ENCODE data around the gene SREBF2. TPM values are rescaled to one million over a fixed set of nuclear protein-coding genes. Genes with fewer than 3 reads are reported as not detected.

Gene SREBF2
- total RNA-seq, 6 experiments from 2014 or later = 29.3 to 42.1 (median 37.6) TPM

DNA sequence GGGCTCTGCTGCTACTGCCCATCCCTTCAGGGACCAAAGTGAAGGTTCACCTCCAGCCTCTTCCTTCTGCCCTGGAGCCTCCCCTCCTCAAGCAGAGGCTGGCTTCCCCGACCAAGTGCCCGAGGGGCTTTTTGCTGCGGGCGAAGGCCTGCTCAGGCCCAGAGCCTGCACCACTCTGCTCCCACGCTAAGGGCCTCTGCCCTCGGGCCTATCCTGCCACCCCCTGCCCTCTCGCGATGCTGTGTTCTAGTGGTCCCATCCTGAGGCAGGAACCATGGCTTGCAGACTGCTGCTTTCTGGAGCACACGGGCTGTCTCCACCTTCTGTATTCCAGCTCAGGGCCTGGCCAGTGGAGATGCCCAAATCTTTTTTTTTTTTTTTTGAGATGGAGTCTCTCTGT, 102.6 kb downstream of the SREBF2 start:
- Mint-ChIP-seq H3K4me3 (no peak overlapping the region), H3K9me3 (no peaks in the 10 kb centered on the region), H3K27ac (no peak overlapping the region), H3K4me1 (ENCODE audit: low read depth) (peaks cover 14% of the 10 kb centered on the region), H3K27me3 (ENCODE audit: insufficient read depth) (no peaks in the 10 kb centered on the region), H3K36me3 (ENCODE audit: low read depth) (no peaks in the 10 kb centered on the region)
- no peak for DNase-seq
- TF ChIP-seq CTCF (IDR thresholded peaks at IDR 0.05) = no peak

- TF ChIP-seq CTCF (IDR thresholded peaks at IDR 0.05) = no peak
- Mint-ChIP-seq H3K27ac (no peak overlapping the region), H3K9me3 (no peaks in the 10 kb centered on the region), H3K27me3 (ENCODE audit: insufficient read depth) (no peaks in the 10 kb centered on the region), H3K36me3 (ENCODE audit: low read depth) (no peaks in the 10 kb centered on the region; the same call in 1 of the 2 replicates), H3K4me1 (ENCODE audit: low read depth) (peaks cover 27% of the 10 kb centered on the region), H3K4me3 (no peak overlapping the region)
- no peak for DNase-seq
These were observed 103.9 kb downstream of the SREBF2 start for GRCh38 chr22:41936894-41937169.

GRCh38 chr22:41939981-41940831, 107.3 kb downstream of the SREBF2 start:
- no peak for TF ChIP-seq CTCF (IDR thresholded peaks at IDR 0.05)
- no peaks in the 10 kb centered on the region for H3K9me3 Mint-ChIP-seq
- H3K4me3 Mint-ChIP-seq = no peak overlapping the region
- H3K27me3 Mint-ChIP-seq (ENCODE audit: insufficient read depth) = no peaks in the 10 kb centered on the region
- H3K4me1 Mint-ChIP-seq (ENCODE audit: low read depth) = peaks cover 50% of the 10 kb centered on the region
- H3K27ac Mint-ChIP-seq = peak overlapping the region; percentile 93
- DNase-seq = no peak
- peaks cover 5% of the 10 kb centered on the region; the same call in 1 of the 2 replicates for H3K36me3 Mint-ChIP-seq (ENCODE audit: low read depth)

GRCh38 chr22:41940832-41941765, 108.2 kb downstream of the SREBF2 start:
- H3K27ac Mint-ChIP-seq = peak overlapping the region; percentile 93
- DNase-seq = peak; percentile 88
- no peaks in the 10 kb centered on the region for H3K27me3 Mint-ChIP-seq (ENCODE audit: insufficient read depth)
- no peak overlapping the region for H3K4me3 Mint-ChIP-seq
- H3K4me1 Mint-ChIP-seq (ENCODE audit: low read depth) = peaks cover 58% of the 10 kb centered on the region
- peak; percentile 95 for TF ChIP-seq CTCF (IDR thresholded peaks at IDR 0.05)
- H3K9me3 Mint-ChIP-seq = no peaks in the 10 kb centered on the region
- peaks cover 9% of the 10 kb centered on the region; the same call in 1 of the 2 replicates for H3K36me3 Mint-ChIP-seq (ENCODE audit: low read depth)

DNA sequence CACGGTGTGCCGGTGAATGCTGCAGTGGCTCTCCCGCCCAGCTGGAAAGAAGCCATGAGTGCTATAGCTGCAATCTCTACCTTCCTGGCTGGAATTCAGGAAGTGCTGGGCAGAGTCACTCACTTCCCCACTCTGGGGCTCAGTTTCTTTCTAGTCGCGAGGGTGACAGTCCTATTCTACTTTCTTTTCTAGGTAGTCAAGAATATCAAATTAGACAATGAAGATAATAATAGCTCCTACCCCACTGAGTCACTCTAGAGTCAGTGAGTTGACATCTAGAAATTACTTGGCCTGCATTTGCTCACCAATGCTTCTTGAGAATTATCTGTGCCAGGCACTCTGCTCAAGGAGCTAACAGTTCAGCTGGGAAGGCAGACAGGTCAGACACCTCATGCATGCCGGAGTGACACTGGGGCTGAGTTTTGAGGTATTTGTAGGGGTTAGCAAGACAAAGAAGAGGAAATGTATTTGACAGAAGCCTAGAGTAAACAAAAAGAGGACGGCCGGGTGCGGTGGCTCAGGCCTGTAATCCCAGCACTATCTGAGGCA, 110.8 kb downstream of the SREBF2 start:
- DNase-seq = peak; percentile 33
- Mint-ChIP-seq H3K4me1 (ENCODE audit: low read depth) (peaks cover 59% of the 10 kb centered on the region), H3K27ac (peak overlapping the region; percentile 52), H3K4me3 (0 out of 2 replicates have a peak overlapping the region, but pooled peaks have one; percentile 14), H3K27me3 (ENCODE audit: insufficient read depth) (no peaks in the 10 kb centered on the region), H3K9me3 (no peaks in the 10 kb centered on the region), H3K36me3 (ENCODE audit: low read depth) (peaks cover 9% of the 10 kb centered on the region; the same call in 1 of the 2 replicates)
- TF ChIP-seq CTCF (IDR thresholded peaks at IDR 0.05) = no peak
